ENCODE measurements around the gene ZNF865.

GRCh38 chr19:55632463-55632834 lies 27.0 kb downstream of the ZNF865 start:
- TF ChIP-seq, protein P1, sequence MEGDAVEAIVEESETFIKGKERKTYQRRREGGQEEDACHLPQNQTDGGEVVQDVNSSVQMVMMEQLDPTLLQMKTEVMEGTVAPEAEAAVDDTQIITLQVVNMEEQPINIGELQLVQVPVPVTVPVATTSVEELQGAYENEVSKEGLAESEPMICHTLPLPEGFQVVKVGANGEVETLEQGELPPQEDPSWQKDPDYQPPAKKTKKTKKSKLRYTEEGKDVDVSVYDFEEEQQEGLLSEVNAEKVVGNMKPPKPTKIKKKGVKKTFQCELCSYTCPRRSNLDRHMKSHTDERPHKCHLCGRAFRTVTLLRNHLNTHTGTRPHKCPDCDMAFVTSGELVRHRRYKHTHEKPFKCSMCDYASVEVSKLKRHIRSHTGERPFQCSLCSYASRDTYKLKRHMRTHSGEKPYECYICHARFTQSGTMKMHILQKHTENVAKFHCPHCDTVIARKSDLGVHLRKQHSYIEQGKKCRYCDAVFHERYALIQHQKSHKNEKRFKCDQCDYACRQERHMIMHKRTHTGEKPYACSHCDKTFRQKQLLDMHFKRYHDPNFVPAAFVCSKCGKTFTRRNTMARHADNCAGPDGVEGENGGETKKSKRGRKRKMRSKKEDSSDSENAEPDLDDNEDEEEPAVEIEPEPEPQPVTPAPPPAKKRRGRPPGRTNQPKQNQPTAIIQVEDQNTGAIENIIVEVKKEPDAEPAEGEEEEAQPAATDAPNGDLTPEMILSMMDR (conservative IDR thresholded peaks at IDR 0.05; ENCODE audit: low read depth, low read length): peak; percentile 96
- no peak for TF ChIP-seq EZH2 (IDR thresholded peaks at IDR 0.05; ENCODE audit: low read length, unreplicated experiment)
- TF ChIP-seq EZH2phosphoT487 (IDR thresholded peaks at IDR 0.05; ENCODE audit: borderline replicate concordance, low read length): no peak

Measured in PC-3 (cell line).